Type B pancreatic cell (in vitro differentiated cells): ENCODE data around the gene RPP21. TPM values are rescaled to one million over a fixed set of nuclear protein-coding genes. Genes with fewer than 3 reads are reported as not detected.

Source experiments
- DNase-seq: peaks from one replicate; pipeline ENCODE4 v3.0.0; 2021; ENCODE audit warnings: mixed read lengths; ENCODE audit not compliant: unreplicated experiment; ENCODE audit errors: extremely low spot score
- H3K27ac Mint-ChIP-seq: 2 replicates; pipeline ENCODE4 v1.8.0; 2021; ENCODE audit warnings: mild to moderate bottlenecking, mixed read lengths
- H3K27me3 Mint-ChIP-seq: 2 replicates; pipeline ENCODE4 v1.8.0; 2021; ENCODE audit warnings: mixed read lengths
- H3K36me3 Mint-ChIP-seq: 2 replicates; pipeline ENCODE4 v1.8.0; 2021; ENCODE audit warnings: mixed read lengths
- H3K4me1 Mint-ChIP-seq: one replicate; pipeline ENCODE4 v1.8.0; 2021; ENCODE audit warnings: mixed read lengths; ENCODE audit not compliant: unreplicated experiment
- H3K4me3 Mint-ChIP-seq: 2 replicates; pipeline ENCODE4 v1.8.0; 2021; ENCODE audit warnings: mild to moderate bottlenecking, mixed read lengths
- H3K9me3 Mint-ChIP-seq: 2 replicates; pipeline ENCODE4 v1.8.0; 2021; ENCODE audit warnings: mixed read lengths
- CTCF ChIP-seq: fragments of 200-600 bp; sonication (generic); conservative IDR thresholded peaks from 2 replicates; pipeline ENCODE4 v1.5.0; 2021; ENCODE audit warnings: antibody characterized with exemption, mild to moderate bottlenecking
- total RNA-seq: library from RNA; stranded (reverse); gene quantifications from 2 replicates; pipeline ENCODE4 v1.2.1, GENCODE V29; 2021; ENCODE audit warnings: low replicate concordance

Gene RPP21
- total RNA-seq, 1 donor from 2014 or later: 49.6 TPM

- no peak for DNase-seq
- Mint-ChIP-seq H3K36me3 (peaks cover 8% of the 10 kb centered on the region), H3K4me1 (peaks cover 33% of the 10 kb centered on the region), H3K27me3 (no peaks in the 10 kb centered on the region), H3K4me3 (peak overlapping the region; percentile 34), H3K9me3 (no peaks in the 10 kb centered on the region), H3K27ac (peak overlapping the region; percentile 12)
- TF ChIP-seq CTCF: no peak
These were observed 23.1 kb upstream of the RPP21 start for GRCh38 chr6:30321692-30322388.

- no peak overlapping the region for H3K27ac Mint-ChIP-seq
- H3K27me3 Mint-ChIP-seq: no peaks in the 10 kb centered on the region
- DNase-seq: no peak
- peaks cover 36% of the 10 kb centered on the region for H3K4me1 Mint-ChIP-seq
- H3K9me3 Mint-ChIP-seq: no peaks in the 10 kb centered on the region
- peaks cover 8% of the 10 kb centered on the region for H3K36me3 Mint-ChIP-seq
- TF ChIP-seq CTCF: no peak
- H3K4me3 Mint-ChIP-seq: no peak overlapping the region
These were observed 22.1 kb upstream of the RPP21 start for GRCh38 chr6:30322527-30323501.

GRCh38 chr6:30323806-30324205 lies 21.1 kb upstream of the RPP21 start:
- no peak overlapping the region for H3K4me3 Mint-ChIP-seq
- no peak for DNase-seq
- no peak overlapping the region for H3K27ac Mint-ChIP-seq

GRCh38 chr6:30325150-30325872 lies 19.6 kb upstream of the RPP21 start:
- Mint-ChIP-seq H3K27me3 (no peaks in the 10 kb centered on the region), H3K4me1 (peaks cover 33% of the 10 kb centered on the region), H3K4me3 (peak overlapping the region; percentile 98), H3K9me3 (no peaks in the 10 kb centered on the region), H3K27ac (peak overlapping the region; percentile 100), H3K36me3 (peaks cover 11% of the 10 kb centered on the region)
- no peak for DNase-seq
- TF ChIP-seq CTCF: no peak

More at GRCh38 chr6:30323806-30324205, 21.1 kb upstream of the RPP21 start:
- no peaks in the 10 kb centered on the region for H3K9me3 Mint-ChIP-seq
- H3K36me3 Mint-ChIP-seq: peaks cover 10% of the 10 kb centered on the region
- no peak for TF ChIP-seq CTCF
- no peaks in the 10 kb centered on the region for H3K27me3 Mint-ChIP-seq
- peaks cover 33% of the 10 kb centered on the region for H3K4me1 Mint-ChIP-seq

GRCh38 chr6:30325873-30326525 lies 19.0 kb upstream of the RPP21 start:
- Mint-ChIP-seq H3K27ac (peak overlapping the region; percentile 100), H3K4me3 (peak overlapping the region; percentile 98), H3K36me3 (peaks cover 13% of the 10 kb centered on the region), H3K27me3 (no peaks in the 10 kb centered on the region), H3K9me3 (no peaks in the 10 kb centered on the region), H3K4me1 (peaks cover 33% of the 10 kb centered on the region)
- TF ChIP-seq CTCF: no peak
- no peak for DNase-seq
